Testis (tissue), 3 donors: ENCODE measurements around the gene DROSHA. TPM values are rescaled to one million over a fixed set of nuclear protein-coding genes. Genes with fewer than 3 reads are reported as not detected.
"Not testable (repeated sequence)": the region's sequence is repeated elsewhere in the genome, so short reads cannot be mapped to it uniquely, and the experiment has no call there.

Source experiments
- DNase-seq: peaks from one replicate; pipeline ENCODE4 v3.0.0-alpha.2; 2019
- H3K27ac ChIP-seq, 2 donors: fragments of 200-600 bp; sonication (generic); one replicate each; pipeline ENCODE4 v1.5.1; 2019
- H3K27me3 ChIP-seq: fragments of 200-600 bp; sonication (generic); one replicate; pipeline ENCODE4 v1.5.1; 2019
- H3K36me3 ChIP-seq: fragments of 200-600 bp; sonication (generic); one replicate; pipeline ENCODE4 v1.5.1; 2017; ENCODE audit warnings: low read depth; ENCODE audit errors: missing control alignments
- H3K4me1 ChIP-seq: fragments of 200-600 bp; sonication (generic); one replicate; pipeline ENCODE4 v1.5.1; 2019
- H3K4me3 ChIP-seq, 2 donors: fragments of 200-600 bp; sonication (generic); one replicate each; pipeline ENCODE4 v1.5.1; 2017 to 2019
- H3K9me3 ChIP-seq: fragments of 200-600 bp; sonication (generic); one replicate; pipeline ENCODE4 v1.5.1; 2017
- POLR2A ChIP-seq: fragments of 450-650 bp; IDR thresholded peaks from one replicate; pipeline ENCODE4 v1.6.1; 2017; ENCODE audit warnings: antibody characterized with exemption, mild to moderate bottlenecking, moderate library complexity
- WGBS, 2 donors: methylation state at CpG; one replicate each; pipeline ENCODE4 v1.1.5; 2018; 5-methylcytosine and 5-hydroxymethylcytosine counted together
- intact Hi-C: fragments of 100-400 bp; cut with DNase I; formaldehyde crosslinking; loops from one replicate; pipeline ENCODE4 v1.15.1; 2023; ENCODE audit warnings: low total_unique reads
- polyA plus RNA-seq: library from polyadenylated mRNA; stranded (reverse); fragments of 350-450 nt; fragmentation: Illumina TruSeq; extraction: RNeasy Lipid Tissue Mini Kit (QIAGEN cat#74804); gene quantifications from one replicate; pipeline ENCODE4 v1.2.3, GENCODE V29; 2014; ENCODE audit warnings: low read depth, low replicate concordance; ENCODE audit not compliant: insufficient read depth
- total RNA-seq, 2 donors: library from RNA; depleted of rRNA; stranded (reverse); fragments of >200 nt; gene quantifications; one replicate each; pipeline ENCODE4 v1.2.3, GENCODE V29; 2016
- TF ChIP-seq, protein P1 (sequence below), 3 experiments: fragments of 450-650 bp in 2 of 3; fragments of 200-600 bp in 1 of 3; sonication (generic) in 1 of 3; IDR thresholded peaks; one replicate each; pipeline ENCODE4 v1.5.1; 2016 to 2019; ENCODE audit warnings: antibody characterized with exemption in 3 of 3, mild to moderate bottlenecking in 2 of 3, moderate library complexity in 1 of 3

DROSHA gene
- total and polyA plus RNA-seq, 3 donors from 2014 or later = 23.3 to 79.6 (median 50.4) TPM

DNA sequence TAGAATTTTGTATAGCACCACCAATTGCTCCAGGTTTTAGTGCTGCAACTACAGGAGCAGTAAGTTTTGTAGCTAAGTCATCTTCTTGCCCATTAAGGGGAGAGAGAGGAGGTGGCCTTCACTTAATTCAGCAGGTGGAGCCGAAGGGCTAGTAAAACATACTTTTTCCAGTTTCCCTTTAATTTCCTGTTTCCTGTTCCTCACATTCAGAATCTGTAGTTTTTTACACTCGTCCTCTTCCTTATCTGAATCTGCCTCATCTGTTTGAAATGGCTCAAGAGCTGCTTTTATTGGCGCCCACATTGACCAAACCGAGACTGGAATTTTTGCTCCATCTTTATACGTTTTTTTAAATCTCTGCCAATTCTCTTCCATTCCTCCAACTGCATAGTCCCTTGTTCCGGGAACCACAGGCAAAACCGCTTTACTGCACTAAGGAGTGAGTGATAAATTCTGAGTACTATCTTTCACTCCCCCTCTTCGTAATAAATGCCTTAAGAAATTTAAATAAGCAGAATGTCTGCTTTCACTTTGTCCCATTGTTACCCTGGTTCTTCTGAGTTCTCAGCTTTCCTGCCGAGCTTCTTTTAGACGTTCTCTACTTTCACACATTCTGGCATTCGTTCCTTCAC, 133.9 kb downstream of the DROSHA start:
- intact Hi-C loops = no loop called here
- no peaks in the 10 kb centered on the region for H3K36me3 ChIP-seq
- H3K4me1 ChIP-seq = no peaks in the 10 kb centered on the region
- no peak for TF ChIP-seq POLR2A
- TF ChIP-seq, protein P1, sequence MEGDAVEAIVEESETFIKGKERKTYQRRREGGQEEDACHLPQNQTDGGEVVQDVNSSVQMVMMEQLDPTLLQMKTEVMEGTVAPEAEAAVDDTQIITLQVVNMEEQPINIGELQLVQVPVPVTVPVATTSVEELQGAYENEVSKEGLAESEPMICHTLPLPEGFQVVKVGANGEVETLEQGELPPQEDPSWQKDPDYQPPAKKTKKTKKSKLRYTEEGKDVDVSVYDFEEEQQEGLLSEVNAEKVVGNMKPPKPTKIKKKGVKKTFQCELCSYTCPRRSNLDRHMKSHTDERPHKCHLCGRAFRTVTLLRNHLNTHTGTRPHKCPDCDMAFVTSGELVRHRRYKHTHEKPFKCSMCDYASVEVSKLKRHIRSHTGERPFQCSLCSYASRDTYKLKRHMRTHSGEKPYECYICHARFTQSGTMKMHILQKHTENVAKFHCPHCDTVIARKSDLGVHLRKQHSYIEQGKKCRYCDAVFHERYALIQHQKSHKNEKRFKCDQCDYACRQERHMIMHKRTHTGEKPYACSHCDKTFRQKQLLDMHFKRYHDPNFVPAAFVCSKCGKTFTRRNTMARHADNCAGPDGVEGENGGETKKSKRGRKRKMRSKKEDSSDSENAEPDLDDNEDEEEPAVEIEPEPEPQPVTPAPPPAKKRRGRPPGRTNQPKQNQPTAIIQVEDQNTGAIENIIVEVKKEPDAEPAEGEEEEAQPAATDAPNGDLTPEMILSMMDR (IDR thresholded peaks at IDR 0.05) = no peak
- H3K27me3 ChIP-seq = no peaks in the 10 kb centered on the region
- no peak overlapping the region for H3K4me3 ChIP-seq
- no peak for DNase-seq
- H3K9me3 ChIP-seq = no peaks in the 10 kb centered on the region
- no peak overlapping the region for H3K27ac ChIP-seq
- 29 to 39% methylated on average over 11 of the region's 11 CpGs for WGBS, 2 donors

DNA sequence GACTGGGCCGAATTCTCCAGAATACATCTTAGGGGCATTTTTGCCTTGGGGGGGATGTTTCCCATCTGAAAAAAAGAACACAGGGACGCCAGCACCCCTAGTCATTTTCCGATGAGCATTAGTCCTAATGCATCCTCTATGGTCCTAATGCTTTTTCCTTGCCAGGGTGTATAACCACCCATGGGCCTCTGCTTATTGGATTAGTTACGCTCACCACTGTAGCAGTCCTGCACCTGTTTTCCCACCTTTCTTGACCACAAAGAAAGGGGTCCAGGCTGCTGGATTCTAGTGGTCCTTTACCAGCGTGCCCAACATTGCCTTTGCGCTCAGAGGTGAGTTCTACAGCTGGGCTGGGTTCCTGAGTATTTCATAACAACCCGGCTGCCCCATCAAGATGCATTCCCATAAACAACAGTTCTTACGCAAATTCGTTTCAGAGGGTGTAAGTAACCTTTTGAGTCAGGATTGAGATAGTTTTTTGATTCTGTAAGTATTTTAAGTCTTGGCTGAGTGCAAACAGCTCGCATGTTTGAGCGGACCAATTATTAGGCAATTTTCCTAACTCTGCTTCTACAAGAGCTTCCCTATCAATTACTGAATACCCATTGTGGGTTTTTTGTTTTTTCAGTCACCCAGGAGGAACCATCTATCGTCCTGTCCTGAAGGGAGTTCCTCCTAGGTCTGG, 135.1 kb downstream of the DROSHA start:
- H3K4me1 ChIP-seq = no peaks in the 10 kb centered on the region
- TF ChIP-seq, protein P1 (IDR thresholded peaks at IDR 0.05) = no peak
- no peak for TF ChIP-seq POLR2A
- WGBS, 2 donors = 89 to 93% methylated on average over 12 of the region's 12 CpGs
- no peaks in the 10 kb centered on the region for H3K36me3 ChIP-seq
- intact Hi-C loops = no loop called here
- no peaks in the 10 kb centered on the region for H3K9me3 ChIP-seq
- no peak for DNase-seq
- no peaks in the 10 kb centered on the region for H3K27me3 ChIP-seq
- H3K27ac ChIP-seq = no peak overlapping the region
- H3K4me3 ChIP-seq = no peak overlapping the region

DNA sequence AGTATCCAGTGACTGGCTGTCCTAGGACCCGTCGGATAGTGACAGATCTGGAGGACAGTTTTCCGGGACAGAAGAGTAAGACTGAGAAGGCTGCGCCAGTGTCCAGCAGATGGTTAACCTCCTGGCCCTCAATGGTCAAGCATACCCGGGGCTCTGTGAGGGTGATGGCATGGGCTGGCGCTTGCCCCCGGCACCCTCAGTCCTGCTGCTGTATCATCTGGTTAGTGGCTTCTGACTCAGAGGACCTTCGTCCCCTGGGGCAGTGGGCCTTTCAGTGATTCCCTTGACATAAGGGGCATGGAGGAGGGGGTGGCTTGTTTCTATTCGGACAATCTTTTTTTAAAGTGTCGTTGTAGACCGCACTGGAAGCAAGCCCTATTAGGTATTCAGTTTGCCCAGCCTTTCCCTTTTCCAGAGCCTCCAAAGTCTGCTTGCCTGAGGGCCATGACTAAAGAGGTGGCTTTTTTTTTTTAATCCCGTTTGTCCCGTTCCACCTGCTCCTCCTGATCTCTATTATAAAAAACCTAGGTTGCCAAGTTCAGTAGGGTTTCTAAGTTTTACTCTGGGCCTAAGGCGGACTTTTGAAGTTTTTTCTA, 136.3 kb downstream of the DROSHA start:
- H3K9me3 ChIP-seq, intact Hi-C loops: not testable (repeated sequence)
- 85 to 94% methylated on average over 10 to 14 of the region's 14 CpGs for WGBS, 2 donors

DNA sequence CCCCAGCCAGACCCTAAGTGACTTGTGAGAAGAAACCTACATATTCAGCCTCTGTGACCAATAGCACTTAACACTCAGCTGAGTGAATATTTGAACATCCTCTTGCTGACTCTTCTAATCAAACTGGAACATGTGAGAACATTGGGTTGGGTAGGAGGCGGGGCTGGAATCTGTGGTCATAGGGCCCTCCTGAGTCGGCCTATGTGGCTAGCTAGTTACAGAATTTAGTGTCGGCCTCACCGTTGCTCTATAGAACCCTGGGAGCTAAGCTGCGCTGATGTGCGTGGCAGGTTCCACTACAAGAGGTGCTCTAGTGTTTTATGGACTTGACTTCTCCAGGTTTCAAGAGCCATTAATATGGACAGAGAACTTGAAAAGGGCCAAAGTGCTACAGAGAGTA, 138.8 kb downstream of the DROSHA start:
- Histone ChIP-seq H3K27ac (no peak overlapping the region), H3K4me1 (no peaks in the 10 kb centered on the region), H3K9me3 (no peaks in the 10 kb centered on the region), H3K27me3 (no peaks in the 10 kb centered on the region), H3K4me3 (no peak overlapping the region), H3K36me3 (no peaks in the 10 kb centered on the region)
- intact Hi-C loops = no loop called here
- TF ChIP-seq, protein P1 (IDR thresholded peaks at IDR 0.05) = no peak
- TF ChIP-seq POLR2A = no peak
- no peak for DNase-seq
- WGBS, 2 donors = 76 to 88% methylated on average over 6 of the region's 6 CpGs

More for the DNA sequence above, 136.3 kb downstream of the DROSHA start:
- not testable (repeated sequence) for H3K4me1 ChIP-seq, H3K27me3 ChIP-seq, DNase-seq, H3K27ac ChIP-seq, H3K36me3 ChIP-seq, H3K4me3 ChIP-seq

DNA sequence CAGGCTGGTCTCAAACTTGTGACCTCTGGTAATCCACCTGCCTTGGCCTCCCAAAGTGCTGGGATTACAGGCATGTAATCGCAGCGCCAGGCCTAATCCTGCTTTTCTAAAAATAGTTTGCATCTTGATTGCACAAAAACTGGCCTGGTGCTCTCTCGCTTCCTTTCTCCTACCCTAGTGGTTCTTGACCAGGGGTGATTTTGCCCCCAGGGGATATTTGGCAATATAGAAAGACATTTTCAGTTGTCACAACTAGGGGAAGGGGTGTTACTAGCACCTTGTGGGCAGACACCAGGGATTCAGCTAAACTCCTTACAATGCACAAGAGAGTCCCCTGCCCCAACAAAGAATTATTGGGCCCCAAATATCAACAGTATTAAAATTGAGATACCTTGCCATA, 139.8 kb downstream of the DROSHA start:
- no peaks in the 10 kb centered on the region for H3K9me3 ChIP-seq
- H3K4me1 ChIP-seq = no peaks in the 10 kb centered on the region
- H3K36me3 ChIP-seq = no peaks in the 10 kb centered on the region
- no peak overlapping the region for H3K4me3 ChIP-seq
- no peak overlapping the region for H3K27ac ChIP-seq
- H3K27me3 ChIP-seq = no peaks in the 10 kb centered on the region
- WGBS, 2 donors = 96 to 100% methylated on average over 3 of the region's 3 CpGs
- intact Hi-C loops = no loop called here
- DNase-seq = no peak
- TF ChIP-seq, protein P1 (IDR thresholded peaks at IDR 0.05) = no peak
- TF ChIP-seq POLR2A = no peak
